IMR-90 (cell line): ENCODE measurements around the gene MARCHF9. TPM values are rescaled to one million over a fixed set of nuclear protein-coding genes. Genes with fewer than 3 reads are reported as not detected.

Experiments used
- ATAC-seq: fragments of 200-7000 bp; cut with Tn5 transposase; 2 replicates; pipeline ENCODE4 v1.9.1; 2020; ENCODE audit warnings: low read depth, mild to moderate bottlenecking, moderate library complexity
- BruUV-seq: library from RNA; stranded (reverse); fragments of 400-500 nt; replicated peaks from 2 replicates; lab custom pipeline; 2021; lab: Mats Ljungman, UMichigan
- CTCF ChIA-PET: fragments of 300-600 bp; formaldehyde crosslinking; extraction: SDS; loops from one replicate; lab custom pipeline; 2021; ENCODE audit warnings: antibody characterized with exemption; lab: Yijun Ruan, JAX
- POLR2A ChIA-PET: fragments of 300-600 bp; sonication (Branson Sonifier 250); formaldehyde crosslinking; loops from one replicate; lab custom pipeline; 2022; ENCODE audit warnings: antibody characterized with exemption; ENCODE audit not compliant: unreplicated experiment; lab: Charles Lee
- DNase-seq: peaks from one replicate; pipeline ENCODE4 v3.0.0; 2013
- H2AFZ ChIP-seq: replicated peaks from 2 replicates; pipeline ENCODE3; 2013; ENCODE audit warnings: low read length, mild to moderate bottlenecking; ENCODE audit not compliant: poor library complexity
- H2AK5ac ChIP-seq: 2 replicates; pipeline ENCODE4 v1.6.1; 2013; ENCODE audit warnings: low read depth, low read length, inconsistent platforms
- H2AK9ac ChIP-seq: replicated peaks from 2 replicates; pipeline ENCODE3; 2013; ENCODE audit warnings: mild to moderate bottlenecking, low read depth, low read length, moderate library complexity; ENCODE audit not compliant: poor library complexity
- H2BK120ac ChIP-seq: 2 replicates; pipeline ENCODE4 v1.6.1; 2013; ENCODE audit warnings: low read depth, low read length, inconsistent platforms
- H2BK15ac ChIP-seq: 3 replicates; pipeline ENCODE4 v1.6.1; 2013; ENCODE audit warnings: low read depth, low read length, inconsistent platforms
- H2BK20ac ChIP-seq: 2 replicates; pipeline ENCODE4 v1.6.1; 2013; ENCODE audit warnings: low read depth, mild to moderate bottlenecking, inconsistent platforms, low read length, moderate library complexity
- H2BK5ac ChIP-seq: 2 replicates; pipeline ENCODE4 v1.6.1; 2013; ENCODE audit warnings: mild to moderate bottlenecking, low read depth, low read length, inconsistent platforms; ENCODE audit not compliant: poor library complexity, severe bottlenecking
- H3K14ac ChIP-seq: replicated peaks from 2 replicates; pipeline ENCODE4 v1.6.1; 2013; ENCODE audit warnings: low read depth, low read length, inconsistent platforms
- H3K18ac ChIP-seq: 2 replicates; pipeline ENCODE4 v1.6.1; 2013; ENCODE audit warnings: low read depth, low read length, control low read depth
- H3K23ac ChIP-seq: 2 replicates; pipeline ENCODE4 v1.6.1; 2013; ENCODE audit warnings: low read depth, low read length, inconsistent platforms
- H3K27ac ChIP-seq: 2 replicates; pipeline ENCODE4 v1.5.1; 2013; ENCODE audit warnings: mild to moderate bottlenecking, control low read depth, low read length; ENCODE audit not compliant: insufficient read depth
- H3K27me3 ChIP-seq: 2 replicates; pipeline ENCODE4 v1.6.1; 2013; ENCODE audit warnings: low read length; ENCODE audit not compliant: control insufficient read depth, insufficient read depth
- H3K36me3 ChIP-seq: 2 replicates; pipeline ENCODE4 v1.6.1; 2013; ENCODE audit warnings: low read length, mixed read lengths; ENCODE audit not compliant: control insufficient read depth, insufficient read depth
- H3K4ac ChIP-seq: 2 replicates; pipeline ENCODE4 v1.6.1; 2013; ENCODE audit warnings: low read depth, low read length, inconsistent platforms
- H3K4me1 ChIP-seq: 2 replicates; pipeline ENCODE4 v1.6.1; 2013; ENCODE audit warnings: low read length, mixed read lengths; ENCODE audit not compliant: control insufficient read depth, insufficient read depth
- H3K4me2 ChIP-seq: 2 replicates; pipeline ENCODE4 v1.6.1; 2013; ENCODE audit warnings: low read depth, mild to moderate bottlenecking, control low read depth, low read length, moderate library complexity
- H3K4me3 ChIP-seq: 2 replicates; pipeline ENCODE4 v1.5.1; 2013; ENCODE audit warnings: low read depth, mild to moderate bottlenecking, control low read depth, low read length, moderate library complexity; ENCODE audit not compliant: insufficient read depth
- H3K56ac ChIP-seq: 2 replicates; pipeline ENCODE4 v1.6.1; 2013; ENCODE audit warnings: low read length, inconsistent platforms; ENCODE audit not compliant: insufficient read depth; ENCODE audit errors: extremely low read depth
- H3K79me1 ChIP-seq, 2 experiments: 2 replicates each; pipeline ENCODE4 v1.6.1; 2013; ENCODE audit warnings: low read length in 2 of 2, inconsistent platforms in 1 of 2, low read depth in 1 of 2
- H3K9ac ChIP-seq: 2 replicates; pipeline ENCODE4 v1.6.1; 2013; ENCODE audit warnings: low read depth, low read length, control low read depth
- H3K9me1 ChIP-seq: 2 replicates; pipeline ENCODE4 v1.6.1; 2013; ENCODE audit warnings: low read length, inconsistent platforms; ENCODE audit not compliant: insufficient read depth
- H3K9me3 ChIP-seq: 2 replicates; pipeline ENCODE4 v1.6.1; 2013; ENCODE audit warnings: low read length; ENCODE audit not compliant: control insufficient read depth, insufficient read depth
- H4K20me1 ChIP-seq: 2 replicates; pipeline ENCODE4 v1.6.1; 2013; ENCODE audit warnings: low read length, inconsistent platforms; ENCODE audit not compliant: insufficient read depth
- H4K5ac ChIP-seq: 2 replicates; pipeline ENCODE4 v1.6.1; 2013; ENCODE audit warnings: mild to moderate bottlenecking, low read depth, low read length, control low read depth
- H4K8ac ChIP-seq, 2 experiments: 2 replicates each; pipeline ENCODE4 v1.6.1; 2013; ENCODE audit warnings: low read depth in 2 of 2, low read length in 2 of 2, control low read depth in 1 of 2, inconsistent platforms in 1 of 2
- H4K91ac ChIP-seq: 2 replicates; pipeline ENCODE4 v1.6.1; 2013; ENCODE audit warnings: low read depth, low read length, inconsistent platforms; ENCODE audit not compliant: insufficient read depth
- RCOR1 ChIP-seq: IDR thresholded peaks from 2 replicates; pipeline ENCODE4 v1.6.1; 2012; ENCODE audit warnings: mild to moderate bottlenecking, low read length, improper control_type of control experiment; ENCODE audit not compliant: insufficient replicate concordance
- WGBS, 2 experiments: methylation state at CpG; one replicate each; pipeline versions ENCODE4 v1.1.5 to v1.1.7; 2013; ENCODE audit warnings: missing lambda C conversion rate in 2 of 2; ENCODE audit not compliant: insufficient read length in 1 of 2; ENCODE audit errors: extremely low coverage in 2 of 2; 5-methylcytosine and 5-hydroxymethylcytosine counted together
- dilution Hi-C: fragments of 300-500 bp; cut with HindIII; formaldehyde crosslinking; loops from one replicate; pipeline ENCODE4 v1.14.3; 2018; ENCODE audit warnings: low sequenced_read_pairs; ENCODE audit not compliant: unreplicated experiment
- in situ Hi-C: fragments of 300-500 bp; cut with MboI; formaldehyde crosslinking; loops from 3 replicates; pipeline ENCODE4 v1.14.3; 2019; ENCODE audit warnings: low sequenced_read_pairs, inconsistent platforms, mixed read lengths
- intact Hi-C: fragments of 100-400 bp; cut with micrococcal nuclease; formaldehyde crosslinking; loops from 2 replicates; pipeline ENCODE4 v1.10.0; 2022
- polyA plus RNA-seq, 3 experiments: library from polyadenylated mRNA; depleted of rRNA; stranded (reverse); fragments of >200 nt; gene quantifications; 2 replicates each; pipeline ENCODE4 v1.2.3, GENCODE V29; 2012; ENCODE audit warnings: low replicate concordance in 1 of 3
- total RNA-seq: library from RNA; depleted of rRNA; stranded (reverse); fragments of >200 nt; gene quantifications from 2 replicates; pipeline ENCODE4 v1.2.3, GENCODE V29; 2012
- TF ChIP-seq, protein P1 (sequence below): conservative IDR thresholded peaks from 2 replicates; pipeline ENCODE4 v1.5.1; 2012; ENCODE audit warnings: mild to moderate bottlenecking, low read depth, low read length, improper control_type of control experiment

The MARCHF9 gene
- total and polyA plus RNA-seq, 2 of the 4 experiments (the other 2 are of a cell fraction): 1.1 to 5.4 TPM

DNA sequence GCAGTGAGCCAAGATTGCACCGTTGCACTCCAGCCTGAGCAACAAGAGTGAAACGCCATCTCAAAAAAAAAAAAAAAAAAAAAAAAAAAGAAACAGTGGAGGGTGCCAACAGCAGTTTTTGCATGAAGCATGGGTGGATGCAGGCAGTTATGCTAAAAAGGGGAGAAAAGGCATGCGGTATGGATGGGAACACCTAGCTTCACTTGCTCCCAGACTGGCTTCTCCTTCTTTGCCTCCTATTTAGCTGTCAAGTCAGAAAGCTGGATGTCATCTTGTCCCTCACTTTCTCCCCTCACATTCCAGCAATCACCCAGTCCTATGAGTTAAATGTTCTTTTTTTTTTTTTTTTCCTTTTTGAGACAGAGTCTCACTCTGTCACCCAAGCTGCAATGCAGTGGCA, 20.1 kb downstream of the MARCHF9 start:
- Histone ChIP-seq H3K56ac (no peak overlapping the region), H2AFZ (no peak overlapping the region), H3K14ac (no peak overlapping the region), H2BK20ac (no peak overlapping the region), H3K23ac (no peak overlapping the region), H3K18ac (no peak overlapping the region), H3K4ac (no peak overlapping the region), H2BK5ac (no peak overlapping the region), H3K9ac (no peak overlapping the region), H4K91ac (no peak overlapping the region), H3K9me1 (peaks cover 9% of the 10 kb centered on the region), H3K27me3 (no peaks in the 10 kb centered on the region), H3K4me2 (no peak overlapping the region), H2AK5ac (no peak overlapping the region), H3K79me1 (peaks cover 16 to 29% of the 10 kb centered on the region in 2 experiments; a peak in 3 of 4 replicates), H4K5ac (no peak overlapping the region), H4K20me1 (no peaks in the 10 kb centered on the region), H3K4me3 (no peak overlapping the region), H3K4me1 (0 out of 2 replicates have a peak, but pooled peaks cover 3% of the 10 kb centered on the region), H2BK15ac (no peak overlapping the region), H3K36me3 (peaks cover 2% of the 10 kb centered on the region), H2AK9ac (no peak overlapping the region), H3K27ac (no peak overlapping the region), H3K9me3 (no peaks in the 10 kb centered on the region), H2BK120ac (no peak overlapping the region), H4K8ac (no peak overlapping the region)
- in situ Hi-C loops: no loop called here
- BruUV-seq: no TSS peak
- dilution Hi-C loops: no loop called here
- ChIA-PET CTCF (interaction anchor here (1.2 kb wide), 1 partner anchor 15 kb away, joined by 3 read pairs; no protein-coding TSS in a partner anchor), POLR2A (no interaction called here)
- intact Hi-C loops: no loop called here
- no peak for TF ChIP-seq RCOR1
- TF ChIP-seq, protein P1, sequence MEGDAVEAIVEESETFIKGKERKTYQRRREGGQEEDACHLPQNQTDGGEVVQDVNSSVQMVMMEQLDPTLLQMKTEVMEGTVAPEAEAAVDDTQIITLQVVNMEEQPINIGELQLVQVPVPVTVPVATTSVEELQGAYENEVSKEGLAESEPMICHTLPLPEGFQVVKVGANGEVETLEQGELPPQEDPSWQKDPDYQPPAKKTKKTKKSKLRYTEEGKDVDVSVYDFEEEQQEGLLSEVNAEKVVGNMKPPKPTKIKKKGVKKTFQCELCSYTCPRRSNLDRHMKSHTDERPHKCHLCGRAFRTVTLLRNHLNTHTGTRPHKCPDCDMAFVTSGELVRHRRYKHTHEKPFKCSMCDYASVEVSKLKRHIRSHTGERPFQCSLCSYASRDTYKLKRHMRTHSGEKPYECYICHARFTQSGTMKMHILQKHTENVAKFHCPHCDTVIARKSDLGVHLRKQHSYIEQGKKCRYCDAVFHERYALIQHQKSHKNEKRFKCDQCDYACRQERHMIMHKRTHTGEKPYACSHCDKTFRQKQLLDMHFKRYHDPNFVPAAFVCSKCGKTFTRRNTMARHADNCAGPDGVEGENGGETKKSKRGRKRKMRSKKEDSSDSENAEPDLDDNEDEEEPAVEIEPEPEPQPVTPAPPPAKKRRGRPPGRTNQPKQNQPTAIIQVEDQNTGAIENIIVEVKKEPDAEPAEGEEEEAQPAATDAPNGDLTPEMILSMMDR: no peak
- ATAC-seq (no peak), DNase-seq (no peak)
- no CpG with 5 or more reads among the region's 3 CpGs for WGBS, 2 experiments
